ENCODE data around the gene MS4A12. TPM values are rescaled to one million over a fixed set of nuclear protein-coding genes. Genes with fewer than 3 reads are reported as not detected.
"Not testable (repeated sequence)": the region's sequence is repeated elsewhere in the genome, so short reads cannot be mapped to it uniquely, and the experiment has no call there.

Gene MS4A12
- total RNA-seq, 3 donors from 2014 or later (not counting 1 experiment from before 2014, with no cell fraction given), result not detected

DNA sequence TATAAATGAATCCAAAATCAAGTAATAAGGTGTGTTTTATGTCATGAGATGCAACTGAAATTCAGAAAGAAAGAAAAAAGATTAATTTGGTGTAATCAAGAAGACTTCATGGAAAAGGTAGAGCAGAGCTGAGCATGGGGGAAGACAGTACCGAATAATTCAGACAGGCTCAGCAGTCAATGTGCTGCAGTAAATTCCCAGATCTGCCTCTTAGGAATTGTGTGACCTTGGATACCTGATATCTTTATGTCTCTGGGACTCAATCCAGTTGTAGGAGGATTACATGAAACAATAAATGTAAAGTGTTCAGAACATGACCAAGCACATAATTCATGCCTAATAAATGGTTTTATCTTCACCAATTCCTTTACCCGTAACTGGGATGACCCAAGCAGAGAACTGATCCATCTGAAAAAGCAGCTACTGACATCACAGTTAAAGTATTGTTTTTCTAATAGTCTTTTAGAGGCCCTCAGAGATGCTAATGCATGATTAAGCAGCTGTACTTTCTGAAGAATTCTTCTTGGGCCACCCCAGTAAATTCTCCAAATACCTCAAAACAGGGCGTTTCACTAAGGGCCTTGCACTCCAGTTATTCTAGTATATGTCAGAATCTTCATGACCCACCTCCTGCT, 7.8 kb downstream of the MS4A12 start:
- TF ChIP-seq, protein P1, sequence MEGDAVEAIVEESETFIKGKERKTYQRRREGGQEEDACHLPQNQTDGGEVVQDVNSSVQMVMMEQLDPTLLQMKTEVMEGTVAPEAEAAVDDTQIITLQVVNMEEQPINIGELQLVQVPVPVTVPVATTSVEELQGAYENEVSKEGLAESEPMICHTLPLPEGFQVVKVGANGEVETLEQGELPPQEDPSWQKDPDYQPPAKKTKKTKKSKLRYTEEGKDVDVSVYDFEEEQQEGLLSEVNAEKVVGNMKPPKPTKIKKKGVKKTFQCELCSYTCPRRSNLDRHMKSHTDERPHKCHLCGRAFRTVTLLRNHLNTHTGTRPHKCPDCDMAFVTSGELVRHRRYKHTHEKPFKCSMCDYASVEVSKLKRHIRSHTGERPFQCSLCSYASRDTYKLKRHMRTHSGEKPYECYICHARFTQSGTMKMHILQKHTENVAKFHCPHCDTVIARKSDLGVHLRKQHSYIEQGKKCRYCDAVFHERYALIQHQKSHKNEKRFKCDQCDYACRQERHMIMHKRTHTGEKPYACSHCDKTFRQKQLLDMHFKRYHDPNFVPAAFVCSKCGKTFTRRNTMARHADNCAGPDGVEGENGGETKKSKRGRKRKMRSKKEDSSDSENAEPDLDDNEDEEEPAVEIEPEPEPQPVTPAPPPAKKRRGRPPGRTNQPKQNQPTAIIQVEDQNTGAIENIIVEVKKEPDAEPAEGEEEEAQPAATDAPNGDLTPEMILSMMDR (IDR thresholded peaks at IDR 0.05), result no peak
- H3K36me3 Mint-ChIP-seq, result no peaks in the 10 kb centered on the region
- H3K27me3 ChIP-seq (ENCODE audit: control insufficient read depth, insufficient read depth, low read length), result no peaks in the 10 kb centered on the region
- H3K9me3 ChIP-seq (ENCODE audit: control insufficient read depth, insufficient read depth, low read length), result no peaks in the 10 kb centered on the region
- no peaks in the 10 kb centered on the region for H3K4me1 ChIP-seq (ENCODE audit: control insufficient read depth, insufficient read depth, low read length)
- H3K9me3 Mint-ChIP-seq, result no peaks in the 10 kb centered on the region
- no peak overlapping the region for H3K27ac ChIP-seq (ENCODE audit: low read length)
- H3K27ac Mint-ChIP-seq, result no peak overlapping the region
- no peak for ATAC-seq
- no peak overlapping the region for H3K4me3 Mint-ChIP-seq
- WGBS (ENCODE audit: insufficient coverage), result 95% methylated on average over 3 of the region's 3 CpGs
- no peaks in the 10 kb centered on the region for H3K36me3 ChIP-seq (ENCODE audit: control insufficient read depth, insufficient read depth, low read length)
- H3K4me3 ChIP-seq (ENCODE audit: low read length), result no peak overlapping the region
- H3K27me3 Mint-ChIP-seq (ENCODE audit: low read depth in 2 of 2), result peaks cover 32 to 77% of the 10 kb centered on the region in 2 donors
- intact Hi-C loops (cut with micrococcal nuclease), result no loop called here
- DNase-seq, result no peak
- H3K4me1 Mint-ChIP-seq, result peaks cover 17 to 19% of the 10 kb centered on the region in 2 donors

DNA sequence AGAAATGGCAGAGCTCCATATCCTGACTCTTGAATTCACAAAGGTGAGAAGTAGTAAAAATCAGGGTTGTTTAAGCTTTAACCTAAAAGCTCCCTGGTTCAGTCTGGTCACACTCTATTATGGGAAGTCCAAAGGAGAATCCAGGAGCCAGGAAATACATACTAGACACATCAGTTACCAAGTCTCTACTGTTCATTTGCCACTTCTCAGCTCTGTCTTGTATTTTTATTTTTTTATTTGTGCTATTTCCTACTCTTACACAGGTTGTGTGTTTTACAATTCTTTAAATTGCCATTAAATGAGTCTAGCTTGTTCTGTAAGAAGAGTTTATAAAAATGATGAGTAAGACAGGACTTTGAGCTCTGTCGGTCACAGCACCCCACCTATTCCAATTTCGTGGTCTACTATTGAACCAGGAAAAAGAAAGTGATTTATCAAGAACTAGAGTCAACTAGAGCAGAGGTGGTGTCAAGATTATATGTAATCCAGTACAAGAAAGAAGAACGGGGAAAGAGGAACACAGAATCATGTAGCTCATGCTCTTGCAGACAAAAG, 9.7 kb downstream of the MS4A12 start:
- ATAC-seq (no peak), DNase-seq (no peak)
- H3K4me3 ChIP-seq (ENCODE audit: low read length), result no peak overlapping the region
- no peaks in the 10 kb centered on the region for H3K36me3 Mint-ChIP-seq
- H3K27me3 Mint-ChIP-seq (ENCODE audit: low read depth in 2 of 2), result peaks cover 41 to 75% of the 10 kb centered on the region in 2 donors
- H3K36me3 ChIP-seq (ENCODE audit: control insufficient read depth, insufficient read depth, low read length), result no peaks in the 10 kb centered on the region
- peaks cover 17 to 19% of the 10 kb centered on the region in 2 donors for H3K4me1 Mint-ChIP-seq
- intact Hi-C loops (cut with micrococcal nuclease), result no loop called here
- no peak overlapping the region for H3K4me3 Mint-ChIP-seq
- TF ChIP-seq, protein P1 (IDR thresholded peaks at IDR 0.05), result no peak
- H3K27ac Mint-ChIP-seq, result no peak overlapping the region
- H3K9me3 Mint-ChIP-seq, result no peaks in the 10 kb centered on the region
- H3K27ac ChIP-seq (ENCODE audit: low read length), result no peak overlapping the region
- no peaks in the 10 kb centered on the region for H3K4me1 ChIP-seq (ENCODE audit: control insufficient read depth, insufficient read depth, low read length)
- WGBS (ENCODE audit: insufficient coverage), result 29% methylated on average over 1 of the region's 3 CpGs
- no peaks in the 10 kb centered on the region for H3K9me3 ChIP-seq (ENCODE audit: control insufficient read depth, insufficient read depth, low read length)
- H3K27me3 ChIP-seq (ENCODE audit: control insufficient read depth, insufficient read depth, low read length), result no peaks in the 10 kb centered on the region

DNA sequence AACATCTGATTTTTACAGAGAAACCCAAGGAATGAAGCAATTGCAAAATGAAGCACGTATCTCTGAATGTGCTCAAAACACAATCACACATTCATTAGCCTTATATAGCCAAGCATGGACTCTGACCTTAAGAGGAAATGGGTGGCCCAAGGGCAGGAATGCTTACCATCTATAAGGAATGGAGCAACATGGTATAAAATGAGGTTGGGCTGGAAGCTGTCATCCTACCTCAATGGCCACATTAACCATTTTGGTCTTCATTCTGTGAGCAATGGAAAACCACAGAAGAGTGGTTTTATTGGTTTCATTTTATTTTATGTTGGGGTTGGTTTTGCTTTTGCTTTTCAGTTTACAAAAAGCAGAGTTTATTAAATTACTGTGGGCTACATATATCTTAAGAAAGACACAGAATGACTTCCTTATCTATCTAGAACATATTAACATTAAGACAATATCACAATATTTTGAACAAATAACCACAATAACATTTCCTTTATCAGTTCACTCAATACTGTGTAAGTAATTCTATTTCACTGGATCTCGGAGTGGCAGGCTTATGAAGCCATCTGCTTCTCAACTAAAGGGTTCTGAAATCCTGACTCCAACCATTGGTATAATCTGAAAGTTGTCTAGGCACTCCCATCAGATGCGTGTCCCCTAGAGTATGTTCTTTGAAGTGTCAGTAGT, 11.8 kb downstream of the MS4A12 start:
- H3K36me3 Mint-ChIP-seq, result no peaks in the 10 kb centered on the region
- H3K27ac Mint-ChIP-seq, result peak overlapping the region in 1 of 2 donors; percentile 5
- H3K36me3 ChIP-seq (ENCODE audit: control insufficient read depth, insufficient read depth, low read length), result no peaks in the 10 kb centered on the region
- DNase-seq, result peak in 1 of 2 donors; percentile 15
- H3K27me3 Mint-ChIP-seq (ENCODE audit: low read depth in 2 of 2), result peaks cover 43 to 66% of the 10 kb centered on the region in 2 donors
- peak in 2 of 3 donors; percentile 29 to 53 for ATAC-seq
- 74% methylated on average over 3 of the region's 3 CpGs for WGBS (ENCODE audit: insufficient coverage)
- intact Hi-C loops (cut with micrococcal nuclease), result no loop called here
- H3K4me1 ChIP-seq (ENCODE audit: control insufficient read depth, insufficient read depth, low read length), result no peaks in the 10 kb centered on the region
- no peak overlapping the region for H3K4me3 ChIP-seq (ENCODE audit: low read length)
- peak overlapping the region; percentile 32 for H3K4me3 Mint-ChIP-seq
- no peaks in the 10 kb centered on the region for H3K9me3 ChIP-seq (ENCODE audit: control insufficient read depth, insufficient read depth, low read length)
- peaks cover 7% of the 10 kb centered on the region for H3K27me3 ChIP-seq (ENCODE audit: control insufficient read depth, insufficient read depth, low read length)
- H3K27ac ChIP-seq (ENCODE audit: low read length), result no peak overlapping the region
- no peaks in the 10 kb centered on the region for H3K9me3 Mint-ChIP-seq
- TF ChIP-seq, protein P1 (IDR thresholded peaks at IDR 0.05), result no peak
- peaks cover 17 to 19% of the 10 kb centered on the region in 2 donors for H3K4me1 Mint-ChIP-seq

DNA sequence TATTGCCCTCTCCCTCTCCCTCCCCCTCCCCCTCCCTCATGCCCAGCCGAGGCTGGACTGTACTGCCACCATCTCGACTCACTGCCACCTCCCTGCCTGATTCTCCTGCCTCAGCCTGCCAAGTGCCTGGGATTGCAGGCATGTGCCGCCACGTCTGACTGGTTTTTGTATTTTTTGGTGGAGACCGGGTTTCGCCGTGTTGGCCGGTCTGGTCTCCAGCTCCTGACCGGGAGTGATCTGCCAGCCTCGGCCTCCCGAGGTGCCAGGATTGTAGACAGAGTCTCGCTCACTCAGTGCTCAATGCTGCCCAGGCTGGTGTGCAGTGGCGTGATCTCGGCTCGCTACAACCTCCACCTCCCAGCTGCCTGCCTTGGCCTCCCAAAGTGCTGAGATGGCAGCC, 17.0 kb downstream of the MS4A12 start:
- H3K27ac ChIP-seq (ENCODE audit: low read length); H3K9me3 ChIP-seq (ENCODE audit: control insufficient read depth, insufficient read depth, low read length); intact Hi-C loops (cut with micrococcal nuclease); H3K27ac Mint-ChIP-seq; H3K4me1 Mint-ChIP-seq; H3K36me3 ChIP-seq (ENCODE audit: control insufficient read depth, insufficient read depth, low read length); ATAC-seq; H3K4me3 Mint-ChIP-seq; H3K4me3 ChIP-seq (ENCODE audit: low read length); H3K4me1 ChIP-seq (ENCODE audit: control insufficient read depth, insufficient read depth, low read length); H3K9me3 Mint-ChIP-seq; H3K27me3 ChIP-seq (ENCODE audit: control insufficient read depth, insufficient read depth, low read length); DNase-seq; H3K36me3 Mint-ChIP-seq: not testable (repeated sequence)
- 81% methylated on average over 15 of the region's 15 CpGs for WGBS (ENCODE audit: insufficient coverage)
- peaks cover 23 to 38% of the 10 kb centered on the region in 2 donors for H3K27me3 Mint-ChIP-seq (ENCODE audit: low read depth in 2 of 2)

DNA sequence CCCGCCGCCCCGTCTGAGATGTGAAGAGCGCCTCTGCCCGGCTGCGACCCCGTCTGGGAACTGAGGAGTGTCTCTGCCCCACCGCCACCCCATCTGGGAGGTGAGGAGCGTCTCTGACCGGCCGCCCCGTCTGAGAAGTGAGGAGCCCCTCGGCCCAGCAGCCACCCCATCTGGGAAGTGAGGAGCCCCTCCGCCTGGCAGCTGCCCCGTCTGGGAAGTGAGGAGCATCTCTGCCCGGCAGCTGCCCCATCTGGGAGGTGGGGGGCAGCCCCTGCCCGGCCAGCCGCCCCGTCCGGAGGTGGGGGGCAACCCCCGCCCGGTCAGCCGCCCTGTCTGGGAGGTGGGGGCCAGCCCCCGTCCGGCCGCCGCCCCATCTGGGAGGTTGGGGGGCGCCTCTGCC, 17.6 kb downstream of the MS4A12 start:
- H3K36me3 Mint-ChIP-seq; ATAC-seq; H3K27ac Mint-ChIP-seq; H3K4me1 ChIP-seq (ENCODE audit: control insufficient read depth, insufficient read depth, low read length); H3K4me1 Mint-ChIP-seq; H3K4me3 ChIP-seq (ENCODE audit: low read length); H3K9me3 Mint-ChIP-seq; H3K27ac ChIP-seq (ENCODE audit: low read length); intact Hi-C loops (cut with micrococcal nuclease); H3K27me3 ChIP-seq (ENCODE audit: control insufficient read depth, insufficient read depth, low read length); H3K4me3 Mint-ChIP-seq; H3K9me3 ChIP-seq (ENCODE audit: control insufficient read depth, insufficient read depth, low read length); DNase-seq; H3K36me3 ChIP-seq (ENCODE audit: control insufficient read depth, insufficient read depth, low read length): not testable (repeated sequence)
- 94% methylated on average over 28 of the region's 28 CpGs for WGBS (ENCODE audit: insufficient coverage)
- peaks cover 24 to 33% of the 10 kb centered on the region in 2 donors for H3K27me3 Mint-ChIP-seq (ENCODE audit: low read depth in 2 of 2)

Measured in natural killer cell (primary cell).